Skeletal muscle satellite cell (primary cell): ENCODE data around the gene RPS4Y2.

Experiments used
- H3K27me3 ChIP-seq: 2 replicates; pipeline ENCODE4 v1.7.0; 2013; ENCODE audit warnings: low read length; ENCODE audit not compliant: control insufficient read depth, insufficient read depth
- H3K36me3 ChIP-seq: 2 replicates; pipeline ENCODE4 v1.7.0; 2013; ENCODE audit warnings: mild to moderate bottlenecking, control low read depth, low read length; ENCODE audit not compliant: insufficient read depth
- H3K4me1 ChIP-seq: 2 replicates; pipeline ENCODE4 v1.7.0; 2013; ENCODE audit warnings: low read length; ENCODE audit not compliant: control insufficient read depth, insufficient read depth
- H3K4me2 ChIP-seq: 2 replicates; pipeline ENCODE4 v1.7.0; 2013; ENCODE audit warnings: mild to moderate bottlenecking, low read length
- H3K4me3 ChIP-seq: 2 replicates; pipeline ENCODE4 v1.7.0; 2013; ENCODE audit warnings: low read length
- H3K9ac ChIP-seq: 2 replicates; pipeline ENCODE4 v1.7.0; 2013; ENCODE audit warnings: mild to moderate bottlenecking, low read depth, low read length, moderate library complexity
- H3K9me3 ChIP-seq: replicated peaks from 2 replicates; pipeline ENCODE4 v1.7.0; 2013; ENCODE audit warnings: mild to moderate bottlenecking, control low read depth, low read length

The RPS4Y2 gene

DNA sequence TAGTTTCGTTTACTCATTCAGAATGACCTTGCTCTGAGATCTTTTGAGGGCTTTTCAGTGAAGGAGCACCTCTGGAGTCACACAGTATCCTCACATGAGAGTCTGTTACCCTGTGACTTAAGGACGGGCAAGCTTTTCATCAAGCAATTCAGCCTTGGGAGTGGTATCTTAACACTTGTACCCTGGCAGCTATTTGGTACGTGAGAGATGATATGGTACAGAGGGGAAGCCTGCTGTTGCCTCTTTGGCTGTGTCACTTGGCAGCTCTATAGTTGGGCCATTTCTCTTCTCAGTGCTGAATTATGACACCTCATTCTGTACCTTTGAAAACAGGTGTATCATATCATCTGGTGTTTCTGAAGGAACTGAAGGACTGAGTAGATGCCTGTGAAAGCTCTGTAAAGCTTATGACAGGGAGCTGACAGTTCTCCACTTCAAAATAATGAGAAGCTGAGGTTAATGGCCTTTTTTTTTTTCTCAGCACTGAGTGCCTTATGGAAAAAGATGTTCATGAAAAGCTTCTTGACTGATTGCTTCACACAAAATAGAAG, 24.3 kb downstream of the RPS4Y2 start:
- no peaks in the 10 kb centered on the region for H3K4me1 ChIP-seq

DNA sequence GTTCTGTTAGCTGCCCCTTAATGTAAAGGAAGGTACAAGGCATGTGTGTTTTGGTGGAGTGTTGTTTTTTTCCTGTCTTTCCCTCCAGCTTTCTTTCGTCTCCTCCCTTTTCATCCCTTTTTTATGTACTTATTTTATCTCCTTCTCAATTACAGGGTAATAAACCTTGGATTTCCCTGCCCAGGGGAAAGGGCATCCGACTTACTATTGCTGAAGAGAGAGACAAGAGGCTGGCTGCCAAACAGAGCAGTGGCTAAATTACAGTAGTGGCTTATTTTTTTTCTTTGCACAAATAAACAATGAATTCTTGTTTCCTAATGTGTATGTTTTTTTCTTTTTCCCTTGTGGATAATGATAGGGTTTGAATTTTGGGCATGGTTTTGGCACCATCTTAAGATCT, 24.9 kb downstream of the RPS4Y2 start:
- H3K4me2 ChIP-seq: no peak overlapping the region
- no peaks in the 10 kb centered on the region for H3K4me1 ChIP-seq
- no peak overlapping the region for H3K4me3 ChIP-seq
- H3K9me3 ChIP-seq: no peaks in the 10 kb centered on the region
- no peak overlapping the region for H3K9ac ChIP-seq
- H3K27me3 ChIP-seq: no peaks in the 10 kb centered on the region
- no peaks in the 10 kb centered on the region for H3K36me3 ChIP-seq

More for the DNA sequence above, 24.3 kb downstream of the RPS4Y2 start:
- no peak overlapping the region for H3K4me3 ChIP-seq
- H3K9ac ChIP-seq: no peak overlapping the region
- no peak overlapping the region for H3K4me2 ChIP-seq
- no peaks in the 10 kb centered on the region for H3K36me3 ChIP-seq
- H3K27me3 ChIP-seq: no peaks in the 10 kb centered on the region
- H3K9me3 ChIP-seq: no peaks in the 10 kb centered on the region

DNA sequence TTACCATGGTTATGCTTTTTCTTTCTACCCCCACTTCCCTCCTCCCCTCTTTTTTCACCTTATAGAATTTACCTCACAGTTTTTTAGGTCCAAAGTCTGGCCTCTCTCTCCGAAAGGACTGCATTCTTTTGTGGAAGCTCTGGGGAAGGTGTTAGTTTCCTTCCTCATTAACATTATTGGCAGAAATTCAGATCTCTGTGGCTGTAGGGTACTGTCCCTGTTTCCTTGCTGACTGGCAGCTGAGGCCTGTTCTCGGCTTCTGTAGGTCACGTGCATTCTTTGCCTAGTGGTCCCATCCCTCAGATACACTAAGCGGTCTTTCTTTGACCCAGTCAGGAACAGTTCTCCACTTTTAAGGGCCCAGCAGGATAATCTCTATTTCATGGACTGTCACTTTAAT, 25.5 kb downstream of the RPS4Y2 start:
- Histone ChIP-seq H3K4me1 (no peaks in the 10 kb centered on the region), H3K27me3 (no peaks in the 10 kb centered on the region), H3K36me3 (no peaks in the 10 kb centered on the region), H3K4me2 (no peak overlapping the region), H3K9me3 (no peaks in the 10 kb centered on the region), H3K4me3 (no peak overlapping the region), H3K9ac (no peak overlapping the region)

DNA sequence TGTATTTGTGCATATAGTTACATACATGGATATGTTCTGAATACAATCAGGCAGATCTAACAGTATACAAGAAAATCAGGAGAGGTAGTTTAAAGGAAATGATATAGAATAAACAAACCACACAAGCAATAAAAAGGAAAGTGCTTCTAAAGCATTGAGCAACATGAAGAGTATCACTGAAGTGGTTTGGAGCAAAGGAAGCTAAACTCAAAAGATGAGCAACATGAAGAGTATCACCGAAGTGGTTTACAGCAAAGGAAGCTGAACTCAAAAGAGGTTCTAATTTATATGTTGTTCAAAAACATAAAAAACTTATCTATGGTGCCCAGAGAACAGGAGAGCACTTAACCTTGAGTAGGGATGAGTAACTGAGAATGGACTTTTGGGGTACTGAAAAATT, 29.1 kb downstream of the RPS4Y2 start:
- Histone ChIP-seq H3K9me3 (no peaks in the 10 kb centered on the region), H3K4me3 (no peak overlapping the region)

DNA sequence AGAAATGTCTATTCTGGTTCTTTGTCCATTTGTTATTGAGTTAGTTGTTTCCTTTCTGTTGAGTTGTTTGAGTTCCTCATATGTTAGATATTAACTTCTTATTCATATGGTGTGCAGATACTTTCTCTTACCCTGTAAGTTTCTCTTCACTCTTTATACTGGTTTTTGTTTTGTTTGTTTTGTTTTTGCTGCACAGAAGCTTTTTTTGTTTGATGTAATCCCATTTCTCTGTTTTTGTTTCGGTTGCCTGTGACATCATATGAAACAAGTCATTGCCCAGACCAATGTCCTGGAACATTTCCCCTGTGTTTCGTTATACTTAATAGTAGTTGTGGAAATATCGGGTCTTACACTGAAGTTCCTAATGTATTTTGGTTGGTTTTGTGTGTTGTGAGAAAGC, 31.2 kb downstream of the RPS4Y2 start:
- no peak overlapping the region for H3K9ac ChIP-seq
- no peak overlapping the region for H3K4me3 ChIP-seq
- no peaks in the 10 kb centered on the region for H3K27me3 ChIP-seq
- H3K36me3 ChIP-seq: no peaks in the 10 kb centered on the region
- H3K9me3 ChIP-seq: no peaks in the 10 kb centered on the region
- no peaks in the 10 kb centered on the region for H3K4me1 ChIP-seq
- no peak overlapping the region for H3K4me2 ChIP-seq

More for the DNA sequence above, 29.1 kb downstream of the RPS4Y2 start:
- Histone ChIP-seq H3K9ac (no peak overlapping the region), H3K36me3 (no peaks in the 10 kb centered on the region), H3K4me2 (no peak overlapping the region), H3K27me3 (no peaks in the 10 kb centered on the region), H3K4me1 (no peaks in the 10 kb centered on the region)

DNA sequence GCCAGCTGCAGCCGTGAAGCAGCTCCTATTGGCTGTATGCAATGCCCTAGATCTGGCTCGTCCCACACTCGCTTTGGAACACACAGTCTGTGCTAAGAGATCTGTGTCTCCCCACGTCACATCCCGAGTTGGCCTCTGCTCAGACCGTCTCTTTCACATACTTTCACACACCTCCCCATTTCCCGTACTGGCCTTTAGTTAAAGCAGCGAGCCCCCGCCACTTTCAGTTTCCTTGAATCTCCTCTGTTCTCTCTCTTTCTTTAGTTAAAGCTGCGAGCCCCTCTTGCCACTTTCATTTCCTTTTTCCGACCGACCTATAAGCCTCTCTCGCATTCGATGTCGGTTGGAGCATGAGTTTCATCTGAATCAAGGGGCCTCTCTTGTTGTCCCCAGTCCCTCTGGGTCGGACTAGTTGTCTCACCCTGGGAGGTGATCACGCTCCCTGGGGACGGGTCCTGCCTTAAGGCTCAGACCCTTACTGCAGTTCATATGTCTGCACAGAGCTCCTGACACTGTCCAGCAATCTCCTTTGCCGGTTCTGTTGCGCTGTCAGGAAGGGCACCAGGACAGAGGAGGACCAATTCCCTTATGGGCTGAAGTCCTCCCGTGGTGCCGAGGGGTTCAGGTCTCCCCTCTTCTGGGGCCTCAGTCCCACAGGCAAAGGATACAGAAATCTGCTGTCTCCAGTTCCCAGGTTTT, 42.6 kb downstream of the RPS4Y2 start:
- Histone ChIP-seq H3K4me3 (no peak overlapping the region), H3K36me3 (no peaks in the 10 kb centered on the region), H3K4me2 (no peak overlapping the region), H3K9me3 (no peaks in the 10 kb centered on the region), H3K4me1 (no peaks in the 10 kb centered on the region), H3K9ac (no peak overlapping the region), H3K27me3 (no peaks in the 10 kb centered on the region)

DNA sequence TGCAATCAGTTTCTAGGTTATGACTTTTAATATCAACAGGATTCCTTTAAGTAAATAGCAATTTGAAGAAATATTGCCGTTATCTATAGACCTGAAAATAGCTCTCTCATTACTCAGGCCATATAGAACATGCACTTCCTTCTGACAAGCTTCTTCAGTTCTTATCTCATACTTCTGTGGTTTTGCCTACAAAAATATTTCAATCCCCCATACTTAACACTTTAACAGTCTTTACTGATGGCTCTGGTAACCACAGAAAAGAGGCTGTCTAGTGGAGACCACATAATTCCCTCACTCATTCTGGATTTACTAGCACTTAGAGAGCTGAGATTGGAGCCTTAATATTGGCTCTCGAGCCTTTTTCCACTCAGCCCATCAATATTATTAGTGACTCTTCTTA, 46.8 kb downstream of the RPS4Y2 start:
- no peak overlapping the region for H3K4me3 ChIP-seq
- no peaks in the 10 kb centered on the region for H3K36me3 ChIP-seq
- no peak overlapping the region for H3K9ac ChIP-seq

DNA sequence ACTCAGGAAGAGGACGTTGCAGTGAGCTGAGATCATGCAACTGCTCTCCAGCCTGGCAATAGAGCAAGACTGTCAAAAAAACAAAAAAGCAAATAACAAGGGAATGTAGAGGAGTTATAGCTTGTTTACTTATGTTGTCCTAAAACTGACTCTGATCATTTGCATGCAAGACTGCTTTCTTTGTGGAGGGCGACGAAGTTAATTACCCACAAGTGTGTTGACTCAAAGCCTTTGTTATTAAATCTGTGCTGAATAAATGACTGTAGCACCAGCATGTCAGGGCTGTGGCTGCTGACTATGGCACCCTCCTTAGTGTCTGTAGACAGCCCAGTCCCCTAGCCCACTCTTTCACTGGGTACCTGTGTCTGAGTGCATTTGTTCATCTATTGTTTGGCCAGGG, 50.3 kb downstream of the RPS4Y2 start:
- no peak overlapping the region for H3K4me3 ChIP-seq
- no peaks in the 10 kb centered on the region for H3K36me3 ChIP-seq
- H3K9ac ChIP-seq: no peak overlapping the region
- no peaks in the 10 kb centered on the region for H3K4me1 ChIP-seq
- H3K9me3 ChIP-seq: no peaks in the 10 kb centered on the region
- no peaks in the 10 kb centered on the region for H3K27me3 ChIP-seq
- no peak overlapping the region for H3K4me2 ChIP-seq

More for the DNA sequence above, 46.8 kb downstream of the RPS4Y2 start:
- Histone ChIP-seq H3K4me2 (no peak overlapping the region), H3K27me3 (no peaks in the 10 kb centered on the region), H3K9me3 (no peaks in the 10 kb centered on the region), H3K4me1 (no peaks in the 10 kb centered on the region)

DNA sequence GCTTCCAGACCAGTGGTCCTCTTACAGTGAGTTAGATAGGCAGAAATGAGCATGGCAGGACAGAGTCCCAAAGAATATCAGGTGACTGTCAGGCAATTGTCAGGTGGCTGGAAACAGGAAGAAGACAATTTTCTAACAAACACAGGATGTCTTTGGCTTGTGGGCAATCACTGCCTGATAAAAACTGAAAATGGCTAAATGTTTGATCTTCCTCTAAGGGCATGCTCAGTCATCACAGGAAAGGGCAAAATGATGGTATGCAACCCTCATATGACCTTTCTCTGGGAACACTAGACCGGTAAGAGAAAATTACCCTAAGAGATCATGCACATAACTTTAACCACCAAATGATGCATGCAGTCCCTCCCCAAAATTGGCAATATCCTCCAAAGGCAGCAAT, 57.6 kb downstream of the RPS4Y2 start:
- no peaks in the 10 kb centered on the region for H3K36me3 ChIP-seq
- no peaks in the 10 kb centered on the region for H3K4me1 ChIP-seq
- no peak overlapping the region for H3K4me2 ChIP-seq
- H3K9ac ChIP-seq: no peak overlapping the region
- H3K9me3 ChIP-seq: no peaks in the 10 kb centered on the region
- H3K4me3 ChIP-seq: no peak overlapping the region
- no peaks in the 10 kb centered on the region for H3K27me3 ChIP-seq

DNA sequence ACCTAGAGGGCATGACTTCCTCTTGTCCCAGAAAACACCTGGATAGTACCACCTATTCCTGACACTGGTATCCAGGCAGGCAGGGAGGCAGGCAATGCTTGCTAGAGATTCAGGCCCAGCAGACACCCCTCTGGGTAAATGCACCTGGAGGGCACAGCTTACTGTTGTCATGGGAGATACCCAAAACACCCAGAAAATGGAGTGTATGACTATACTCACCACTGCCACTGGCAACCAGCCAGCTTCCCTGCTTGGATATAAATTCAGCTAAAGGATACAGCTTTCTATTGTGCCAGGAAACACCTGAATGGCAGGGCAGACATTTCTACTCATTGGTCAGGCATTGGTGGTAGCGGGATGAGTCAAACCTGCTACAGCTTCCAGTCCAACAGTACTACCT, 58.9 kb downstream of the RPS4Y2 start:
- H3K9ac ChIP-seq: no peak overlapping the region
- no peak overlapping the region for H3K4me3 ChIP-seq
- no peak overlapping the region for H3K4me2 ChIP-seq
- H3K9me3 ChIP-seq: no peaks in the 10 kb centered on the region
- H3K4me1 ChIP-seq: no peaks in the 10 kb centered on the region
- no peaks in the 10 kb centered on the region for H3K27me3 ChIP-seq
- no peaks in the 10 kb centered on the region for H3K36me3 ChIP-seq

DNA sequence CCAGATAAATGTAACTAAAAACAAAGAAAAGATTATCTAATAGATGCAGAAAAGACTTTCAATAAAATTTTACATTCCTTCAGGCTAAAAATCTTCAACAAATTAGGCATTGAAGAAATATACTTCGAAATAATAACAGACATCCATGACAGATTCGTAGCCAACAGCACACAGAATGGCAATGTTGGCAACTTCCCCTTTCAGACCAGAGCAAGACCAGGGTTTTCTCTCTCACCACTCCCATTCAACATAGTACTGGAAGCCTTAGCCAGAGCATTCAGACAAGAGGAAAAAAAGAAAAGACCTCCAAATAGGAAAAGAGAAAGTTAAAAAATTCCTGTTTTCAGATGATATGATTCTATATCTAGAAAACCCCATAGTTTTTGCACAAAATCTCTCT, 61.2 kb downstream of the RPS4Y2 start:
- Histone ChIP-seq H3K4me3 (no peak overlapping the region), H3K27me3 (no peaks in the 10 kb centered on the region), H3K9me3 (no peaks in the 10 kb centered on the region), H3K9ac (no peak overlapping the region), H3K4me2 (no peak overlapping the region), H3K36me3 (no peaks in the 10 kb centered on the region), H3K4me1 (no peaks in the 10 kb centered on the region)
